Dedifferentiated amniotic fluid mesenchymal stem cell (primary cell): Measurements from ENCODE around the gene SCN3A.

Experiments used
- DNase-seq: peaks from one replicate; pipeline ENCODE4 v3.0.0-alpha.2; 2016; ENCODE audit errors: extremely low spot score

The SCN3A gene

GRCh38 chr2:165191096-165191728 is 12.6 kb downstream of the SCN3A start:
- DNase-seq, result no peak

GRCh38 chr2:165185633-165186032 is 18.2 kb downstream of the SCN3A start:
- no peak for DNase-seq

GRCh38 chr2:165182029-165182428 is 21.8 kb downstream of the SCN3A start:
- no peak for DNase-seq

- DNase-seq, result no peak
Observed at GRCh38 chr2:165176780-165177179, 27.1 kb downstream of the SCN3A start.

- DNase-seq, result no peak
Observed at GRCh38 chr2:165173215-165173614, 30.6 kb downstream of the SCN3A start.

GRCh38 chr2:165164201-165164600 is 39.6 kb downstream of the SCN3A start:
- DNase-seq, result no peak

- DNase-seq, result no peak
Observed at GRCh38 chr2:165163761-165164160, 40.1 kb downstream of the SCN3A start.

- DNase-seq, result no peak
Observed at GRCh38 chr2:165162466-165162865, 41.4 kb downstream of the SCN3A start.

GRCh38 chr2:165161510-165161909 is 42.3 kb downstream of the SCN3A start:
- DNase-seq, result peak; percentile 60

- DNase-seq, result no peak
Observed at GRCh38 chr2:165157160-165157559, 46.7 kb downstream of the SCN3A start.

- no peak for DNase-seq
Observed at GRCh38 chr2:165155152-165155551, 48.7 kb downstream of the SCN3A start.

- DNase-seq, result no peak
Observed at GRCh38 chr2:165149439-165149838, 54.4 kb downstream of the SCN3A start.

GRCh38 chr2:165147186-165148045 is 56.4 kb downstream of the SCN3A start:
- no peak for DNase-seq

- DNase-seq, result no peak
Observed at GRCh38 chr2:165144315-165144714, 59.5 kb downstream of the SCN3A start.

GRCh38 chr2:165141601-165142354 is 62.1 kb downstream of the SCN3A start:
- no peak for DNase-seq

- no peak for DNase-seq
Observed at GRCh38 chr2:165126244-165126643, 77.6 kb downstream of the SCN3A start.

GRCh38 chr2:165122521-165122920 is 81.3 kb downstream of the SCN3A start:
- DNase-seq, result no peak

- no peak for DNase-seq
Observed at GRCh38 chr2:165120740-165121467, 82.9 kb downstream of the SCN3A start.

GRCh38 chr2:165115258-165115657 is 88.6 kb downstream of the SCN3A start:
- no peak for DNase-seq

GRCh38 chr2:165114346-165114939 is 89.4 kb downstream of the SCN3A start:
- peak; percentile 16 for DNase-seq

GRCh38 chr2:165113414-165113813 is 90.4 kb downstream of the SCN3A start:
- DNase-seq, result peak; percentile 27
